SU-DHL-6 (cell line): ENCODE data around the gene PACS1.

ENCODE experiments used
- H2AFZ ChIP-seq: fragments of 200-600 bp; sonication (generic); 2 replicates; pipeline ENCODE4 v1.6.1; 2014; ENCODE audit warnings: low read depth, mild to moderate bottlenecking, moderate library complexity, mixed read lengths, antibody characterized with exemption, low read length; ENCODE audit not compliant: severe bottlenecking
- H3F3A ChIP-seq: fragments of 200-600 bp; shearing (Covaris generic); 2 replicates; pipeline ENCODE4 v1.6.0; 2016; ENCODE audit warnings: antibody characterized with exemption, mild to moderate bottlenecking; ENCODE audit not compliant: insufficient read depth
- H3K27ac ChIP-seq: fragments of 200-600 bp; sonication (generic); 2 replicates; pipeline ENCODE4 v1.5.1; 2016; ENCODE audit warnings: low read depth, mild to moderate bottlenecking, low read length, moderate library complexity, mixed read lengths
- H3K27me3 ChIP-seq: fragments of 200-600 bp; sonication (generic), shearing (Covaris generic); 2 replicates; pipeline ENCODE4 v1.6.0; 2014; ENCODE audit warnings: mild to moderate bottlenecking, low read length
- H3K36me3 ChIP-seq: fragments of 200-600 bp; sonication (generic); 2 replicates; pipeline ENCODE4 v1.6.1; 2014; ENCODE audit warnings: mild to moderate bottlenecking, low read length, mixed read lengths
- H3K4me2 ChIP-seq: fragments of 300-600, 200-600 bp; shearing (Covaris generic), sonication (generic); 2 replicates; pipeline ENCODE4 v1.6.0; 2014; ENCODE audit warnings: low read length, low read depth, mild to moderate bottlenecking; ENCODE audit not compliant: poor library complexity, severe bottlenecking
- H3K4me3 ChIP-seq: fragments of 200-600 bp; sonication (generic); 2 replicates; pipeline ENCODE4 v1.5.1; 2014; ENCODE audit warnings: antibody characterized with exemption, low read length, mild to moderate bottlenecking, mixed read lengths; ENCODE audit not compliant: insufficient read depth, poor library complexity, severe bottlenecking
- H3K79me2 ChIP-seq: fragments of 200-600 bp; sonication (generic); 2 replicates; pipeline ENCODE4 v1.6.1; 2014; ENCODE audit warnings: mild to moderate bottlenecking, low read length, moderate library complexity; ENCODE audit not compliant: insufficient read depth
- H3K9ac ChIP-seq: fragments of 200-600 bp; sonication (generic); 2 replicates; pipeline ENCODE4 v1.7.0; 2014; ENCODE audit warnings: mild to moderate bottlenecking, low read length
- H3K9me2 ChIP-seq: fragments of 200-600 bp; sonication (generic); replicated peaks from 2 replicates; pipeline ENCODE4 v1.6.1; 2014; ENCODE audit warnings: low read length; ENCODE audit not compliant: insufficient read depth
- H3K9me3 ChIP-seq: fragments of 200-600 bp; sonication (generic); 2 replicates; pipeline ENCODE4 v1.6.1; 2014; ENCODE audit warnings: low read length, mixed read lengths; ENCODE audit not compliant: insufficient read depth
- H4K20me1 ChIP-seq: fragments of 200-600 bp; sonication (generic); 2 replicates; pipeline ENCODE4 v1.6.1; 2014; ENCODE audit warnings: low read depth, mild to moderate bottlenecking, antibody characterized with exemption, low read length, moderate library complexity, mixed read lengths
- EZH2phosphoT487 ChIP-seq: fragments of 200-600 bp; sonication (generic), shearing (Covaris generic); conservative IDR thresholded peaks from 2 replicates; pipeline ENCODE4 v1.6.1; 2018; ENCODE audit warnings: mild to moderate bottlenecking, antibody characterized with exemption, low read length, moderate library complexity, mixed read lengths
- TF ChIP-seq, protein P1 (sequence below): fragments of 200-600 bp; sonication (generic); IDR thresholded peaks from one replicate; pipeline ENCODE4 v1.5.1; 2017; ENCODE audit warnings: antibody characterized with exemption, mild to moderate bottlenecking, low read length, moderate library complexity; ENCODE audit not compliant: insufficient read depth, poor library complexity, severe bottlenecking

Gene PACS1

DNA sequence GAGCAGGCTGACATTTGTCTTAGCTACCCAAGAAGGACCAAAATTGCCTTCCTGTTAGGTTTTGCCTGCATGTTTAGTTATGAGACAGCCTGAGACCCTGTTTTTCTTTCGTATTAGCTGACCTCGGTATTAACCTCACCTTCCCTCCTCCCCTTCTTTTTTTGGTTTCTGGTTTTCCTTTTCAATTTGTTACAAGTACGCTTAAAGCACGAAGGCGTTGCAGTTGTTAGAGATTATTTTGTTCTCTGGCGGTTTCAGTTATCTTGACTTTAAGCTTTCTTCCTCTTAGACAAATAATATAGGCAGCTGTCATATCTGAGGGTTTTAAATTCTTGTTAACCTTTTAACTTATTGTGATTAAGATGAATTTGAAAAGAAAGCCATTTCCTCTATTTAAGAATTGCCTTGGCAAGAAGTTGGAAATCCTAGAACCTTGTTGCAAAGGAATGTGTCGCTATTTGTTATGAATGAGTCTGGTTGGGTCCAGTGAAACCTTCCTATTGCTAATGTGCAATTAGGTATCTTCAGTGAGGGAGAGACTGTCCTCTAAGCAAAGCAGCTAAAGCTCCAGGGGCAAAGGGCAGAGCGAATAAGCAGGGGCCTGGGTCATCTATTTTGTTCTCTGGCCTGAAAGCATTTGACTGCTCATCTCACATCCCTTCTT is 45.7 kb downstream of the PACS1 start:
- no peaks in the 10 kb centered on the region for H3K79me2 ChIP-seq
- no peak overlapping the region for H3K4me3 ChIP-seq
- H3K27ac ChIP-seq, result no peak overlapping the region
- H3K4me2 ChIP-seq, result no peak overlapping the region
- no peaks in the 10 kb centered on the region for H4K20me1 ChIP-seq
- no peaks in the 10 kb centered on the region for H3K27me3 ChIP-seq
- no peaks in the 10 kb centered on the region for H3K9me2 ChIP-seq
- H2AFZ ChIP-seq, result no peak overlapping the region
- H3K9ac ChIP-seq, result no peak overlapping the region
- no peaks in the 10 kb centered on the region for H3K9me3 ChIP-seq
- no peaks in the 10 kb centered on the region for H3F3A ChIP-seq
- TF ChIP-seq EZH2phosphoT487, result no peak
- TF ChIP-seq, protein P1, sequence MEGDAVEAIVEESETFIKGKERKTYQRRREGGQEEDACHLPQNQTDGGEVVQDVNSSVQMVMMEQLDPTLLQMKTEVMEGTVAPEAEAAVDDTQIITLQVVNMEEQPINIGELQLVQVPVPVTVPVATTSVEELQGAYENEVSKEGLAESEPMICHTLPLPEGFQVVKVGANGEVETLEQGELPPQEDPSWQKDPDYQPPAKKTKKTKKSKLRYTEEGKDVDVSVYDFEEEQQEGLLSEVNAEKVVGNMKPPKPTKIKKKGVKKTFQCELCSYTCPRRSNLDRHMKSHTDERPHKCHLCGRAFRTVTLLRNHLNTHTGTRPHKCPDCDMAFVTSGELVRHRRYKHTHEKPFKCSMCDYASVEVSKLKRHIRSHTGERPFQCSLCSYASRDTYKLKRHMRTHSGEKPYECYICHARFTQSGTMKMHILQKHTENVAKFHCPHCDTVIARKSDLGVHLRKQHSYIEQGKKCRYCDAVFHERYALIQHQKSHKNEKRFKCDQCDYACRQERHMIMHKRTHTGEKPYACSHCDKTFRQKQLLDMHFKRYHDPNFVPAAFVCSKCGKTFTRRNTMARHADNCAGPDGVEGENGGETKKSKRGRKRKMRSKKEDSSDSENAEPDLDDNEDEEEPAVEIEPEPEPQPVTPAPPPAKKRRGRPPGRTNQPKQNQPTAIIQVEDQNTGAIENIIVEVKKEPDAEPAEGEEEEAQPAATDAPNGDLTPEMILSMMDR, result no peak
- no peaks in the 10 kb centered on the region for H3K36me3 ChIP-seq

DNA sequence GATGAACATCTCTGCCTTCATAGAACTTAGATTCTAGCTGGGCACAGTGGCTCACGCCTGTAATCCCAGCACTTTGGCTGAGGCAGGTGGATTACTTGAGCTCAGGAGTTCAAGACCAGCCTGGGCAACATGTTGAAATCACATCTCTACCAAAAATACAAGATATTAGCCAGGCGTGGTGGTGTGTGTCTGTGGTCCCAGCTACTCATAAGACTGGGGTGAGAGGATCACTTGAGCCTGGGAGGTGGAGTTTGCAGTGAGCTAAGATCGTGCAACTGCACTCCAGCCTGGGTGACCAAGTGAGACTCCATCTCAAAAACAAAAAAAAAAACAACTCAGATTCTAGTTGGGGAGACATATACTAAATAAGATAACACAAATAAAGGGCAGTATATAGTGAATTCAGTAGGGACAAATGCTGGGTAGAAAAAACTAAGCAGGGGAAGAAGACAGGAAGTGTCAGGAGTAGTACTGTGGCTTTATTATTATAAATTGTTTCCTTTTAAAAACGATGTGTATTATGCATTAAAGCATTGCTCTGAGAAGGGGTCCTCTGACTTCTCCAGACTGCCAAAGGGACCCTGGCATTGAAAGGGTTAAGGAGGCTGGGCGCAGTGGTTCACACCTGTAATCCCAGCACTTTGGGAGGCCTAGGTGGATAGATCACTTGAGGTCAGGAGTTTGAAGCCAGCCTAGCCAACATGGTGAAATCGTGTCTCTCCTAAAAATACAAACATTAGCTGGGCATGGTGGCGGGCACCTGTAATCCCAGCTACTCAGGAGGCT is 46.7 kb downstream of the PACS1 start:
- Histone ChIP-seq H2AFZ (no peak overlapping the region), H4K20me1 (no peaks in the 10 kb centered on the region), H3K9me2 (no peaks in the 10 kb centered on the region), H3K9ac (no peak overlapping the region), H3K36me3 (no peaks in the 10 kb centered on the region), H3K9me3 (no peaks in the 10 kb centered on the region), H3K27me3 (no peaks in the 10 kb centered on the region), H3K4me2 (no peak overlapping the region), H3F3A (no peaks in the 10 kb centered on the region), H3K79me2 (no peaks in the 10 kb centered on the region), H3K27ac (no peak overlapping the region), H3K4me3 (no peak overlapping the region)
- TF ChIP-seq EZH2phosphoT487, result no peak
- TF ChIP-seq, protein P1, result no peak

DNA sequence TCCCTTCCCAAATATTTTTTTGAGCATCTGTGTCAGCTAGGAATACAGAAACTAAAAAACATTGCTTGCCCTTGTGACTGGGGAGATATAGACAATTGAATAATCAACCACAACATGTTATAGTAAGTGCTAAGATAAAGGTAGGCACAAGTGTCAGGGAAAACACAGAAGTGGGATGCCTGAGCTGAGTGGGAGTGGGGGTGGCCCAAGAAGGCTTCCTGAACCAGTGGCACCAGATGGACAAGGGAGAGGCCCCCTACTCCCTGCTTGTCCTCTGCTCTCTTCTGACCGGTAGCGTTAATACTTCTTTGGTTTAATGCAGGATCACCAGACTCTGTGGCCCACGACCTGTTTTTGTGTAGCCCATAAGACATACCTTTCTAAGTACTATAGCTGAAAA is 48.8 kb downstream of the PACS1 start:
- H3K4me3 ChIP-seq, result no peak overlapping the region
- no peaks in the 10 kb centered on the region for H3K27me3 ChIP-seq
- TF ChIP-seq EZH2phosphoT487, result no peak
- TF ChIP-seq, protein P1, result no peak
- H3K36me3 ChIP-seq, result no peaks in the 10 kb centered on the region
- H3K4me2 ChIP-seq, result no peak overlapping the region
- no peak overlapping the region for H2AFZ ChIP-seq
- H3K79me2 ChIP-seq, result no peaks in the 10 kb centered on the region
- no peaks in the 10 kb centered on the region for H3F3A ChIP-seq
- H3K9ac ChIP-seq, result no peak overlapping the region
- H3K9me3 ChIP-seq, result no peaks in the 10 kb centered on the region
- no peak overlapping the region for H3K27ac ChIP-seq
- H3K9me2 ChIP-seq, result no peaks in the 10 kb centered on the region
- H4K20me1 ChIP-seq, result no peaks in the 10 kb centered on the region
